ENCODE measurements around the gene SSTR3.
A peak's percentile ranks its signal among the peaks of the same experiment; 100 is the strongest.

Gene SSTR3

GRCh38 chr22:37221424-37222333, 9.4 kb upstream of the SSTR3 start:
- Histone ChIP-seq H3K9ac (ENCODE audit: low read length) (peak overlapping the region; percentile 22; the same call in 1 of the 2 replicates), H3K4me3 (ENCODE audit: low read length) (no peak overlapping the region), H3K36me3 (replicated peaks; ENCODE audit: low read depth, low read length) (peaks cover 72% of the 10 kb centered on the region), H3K27me3 (ENCODE audit: low read depth, low read length) (no peaks in the 10 kb centered on the region), H3K4me1 (ENCODE audit: low read length) (peaks cover 87% of the 10 kb centered on the region), H3K4me2 (ENCODE audit: low read length) (no peak overlapping the region), H3K27ac (ENCODE audit: low read length) (peak overlapping the region; percentile 97), H2AFZ (ENCODE audit: low read depth, low read length) (no peak overlapping the region), H4K20me1 (ENCODE audit: insufficient read depth, low read length) (no peaks in the 10 kb centered on the region), H3K9me3 (ENCODE audit: insufficient read depth, low read length) (peaks cover 10% of the 10 kb centered on the region; the same call in 1 of the 2 replicates), H3K79me2 (ENCODE audit: low read length) (peaks cover 41% of the 10 kb centered on the region)
- TF ChIP-seq CTCF (IDR thresholded peaks at IDR 0.05; ENCODE audit: low read depth, low read length) (no peak), EZH2phosphoT487 (IDR thresholded peaks at IDR 0.05; ENCODE audit: low read depth) (no peak)

- peaks cover 10% of the 10 kb centered on the region; the same call in 1 of the 2 replicates for H3K9me3 ChIP-seq (ENCODE audit: insufficient read depth, low read length)
- H3K27me3 ChIP-seq (ENCODE audit: low read depth, low read length) = no peaks in the 10 kb centered on the region
- peak overlapping the region; percentile 97 for H3K27ac ChIP-seq (ENCODE audit: low read length)
- H3K4me3 ChIP-seq (ENCODE audit: low read length) = peak overlapping the region; percentile 70
- H3K79me2 ChIP-seq (ENCODE audit: low read length) = peaks cover 41% of the 10 kb centered on the region
- peaks cover 81% of the 10 kb centered on the region for H3K4me1 ChIP-seq (ENCODE audit: low read length)
- peak overlapping the region; percentile 90 for H3K4me2 ChIP-seq (ENCODE audit: low read length)
- no peaks in the 10 kb centered on the region for H4K20me1 ChIP-seq (ENCODE audit: insufficient read depth, low read length)
- TF ChIP-seq EZH2phosphoT487 (IDR thresholded peaks at IDR 0.05; ENCODE audit: low read depth) (no peak), CTCF (IDR thresholded peaks at IDR 0.05; ENCODE audit: low read depth, low read length) (no peak)
- peaks cover 66% of the 10 kb centered on the region for H3K36me3 ChIP-seq (replicated peaks; ENCODE audit: low read depth, low read length)
- H2AFZ ChIP-seq (ENCODE audit: low read depth, low read length) = no peak overlapping the region
- peak overlapping the region; percentile 93 for H3K9ac ChIP-seq (ENCODE audit: low read length)
Observed at GRCh38 chr22:37220543-37220981, 8.3 kb upstream of the SSTR3 start.

GRCh38 chr22:37219533-37219932, 7.3 kb upstream of the SSTR3 start:
- Histone ChIP-seq H3K4me2 (ENCODE audit: low read length) (peak overlapping the region; percentile 90), H3K9me3 (ENCODE audit: insufficient read depth, low read length) (peaks cover 10% of the 10 kb centered on the region; the same call in 1 of the 2 replicates), H3K36me3 (replicated peaks; ENCODE audit: low read depth, low read length) (peaks cover 56% of the 10 kb centered on the region), H3K9ac (ENCODE audit: low read length) (peak overlapping the region; percentile 93), H2AFZ (ENCODE audit: low read depth, low read length) (no peak overlapping the region), H3K27me3 (ENCODE audit: low read depth, low read length) (no peaks in the 10 kb centered on the region), H3K79me2 (ENCODE audit: low read length) (peaks cover 38% of the 10 kb centered on the region), H4K20me1 (ENCODE audit: insufficient read depth, low read length) (no peaks in the 10 kb centered on the region), H3K4me3 (ENCODE audit: low read length) (peak overlapping the region; percentile 70), H3K27ac (ENCODE audit: low read length) (peak overlapping the region; percentile 97), H3K4me1 (ENCODE audit: low read length) (peaks cover 70% of the 10 kb centered on the region)
- TF ChIP-seq EZH2phosphoT487 (IDR thresholded peaks at IDR 0.05; ENCODE audit: low read depth) (no peak), CTCF (IDR thresholded peaks at IDR 0.05; ENCODE audit: low read depth, low read length) (no peak)

GRCh38 chr22:37218771-37219411, 6.6 kb upstream of the SSTR3 start:
- H3K27ac ChIP-seq (ENCODE audit: low read length) = peak overlapping the region; percentile 97

More at GRCh38 chr22:37218771-37219411, 6.6 kb upstream of the SSTR3 start:
- Histone ChIP-seq H3K4me3 (ENCODE audit: low read length) (peak overlapping the region; percentile 70), H3K36me3 (replicated peaks; ENCODE audit: low read depth, low read length) (peaks cover 51% of the 10 kb centered on the region), H3K4me1 (ENCODE audit: low read length) (peaks cover 64% of the 10 kb centered on the region), H3K9me3 (ENCODE audit: insufficient read depth, low read length) (peaks cover 10% of the 10 kb centered on the region; the same call in 1 of the 2 replicates), H4K20me1 (ENCODE audit: insufficient read depth, low read length) (no peaks in the 10 kb centered on the region), H3K79me2 (ENCODE audit: low read length) (peaks cover 33% of the 10 kb centered on the region), H2AFZ (ENCODE audit: low read depth, low read length) (no peak overlapping the region), H3K4me2 (ENCODE audit: low read length) (peak overlapping the region; percentile 90), H3K27me3 (ENCODE audit: low read depth, low read length) (no peaks in the 10 kb centered on the region), H3K9ac (ENCODE audit: low read length) (peak overlapping the region; percentile 93)
- TF ChIP-seq CTCF (IDR thresholded peaks at IDR 0.05; ENCODE audit: low read depth, low read length) = no peak

All from OCI-LY3 (cell line).